ENCODE results near the gene PCK1.

Gene PCK1

GRCh38 chr20:57567471-57568079, 6.7 kb downstream of the PCK1 start:
- Histone ChIP-seq H3K9me3 (ENCODE audit: control insufficient read depth in 5 of 5, low read length in 5 of 5) (no peaks in the 10 kb centered on the region), H3K27ac (ENCODE audit: low read depth, low read length) (peak overlapping the region; percentile 26), H3K4me1 (ENCODE audit: control insufficient read depth in 5 of 5, insufficient read depth in 5 of 5, low read length in 5 of 5) (peaks cover 3 to 46% (median 41%) of the 10 kb centered on the region in 5 donors), H3K9ac (ENCODE audit: low read length in 5 of 5) (no peak overlapping the region), H3K36me3 (ENCODE audit: control insufficient read depth in 5 of 5, insufficient read depth in 5 of 5, low read length in 5 of 5) (peaks cover 3 to 28% (median 22%) of the 10 kb centered on the region in 5 donors), H3K27me3 (ENCODE audit: control insufficient read depth in 5 of 5, insufficient read depth in 4 of 5, low read length in 5 of 5) (peaks cover 0 to 9% (median 3%) of the 10 kb centered on the region in 5 donors), H3K4me3 (ENCODE audit: low read depth in 1 of 5, low read length in 5 of 5) (no peak overlapping the region)

GRCh38 chr20:57568088-57568896, 7.4 kb downstream of the PCK1 start:
- Histone ChIP-seq H3K4me1 (ENCODE audit: control insufficient read depth in 5 of 5, insufficient read depth in 5 of 5, low read length in 5 of 5) (peaks cover 3 to 40% (median 34%) of the 10 kb centered on the region in 5 donors), H3K27ac (ENCODE audit: low read depth, low read length) (peak overlapping the region; percentile 30), H3K36me3 (ENCODE audit: control insufficient read depth in 5 of 5, insufficient read depth in 5 of 5, low read length in 5 of 5) (peaks cover 3 to 22% (median 17%) of the 10 kb centered on the region in 5 donors), H3K9me3 (ENCODE audit: control insufficient read depth in 5 of 5, low read length in 5 of 5) (no peaks in the 10 kb centered on the region), H3K9ac (ENCODE audit: low read length in 5 of 5) (no peak overlapping the region), H3K4me3 (ENCODE audit: low read depth in 1 of 5, low read length in 5 of 5) (no peak overlapping the region), H3K27me3 (ENCODE audit: control insufficient read depth in 5 of 5, insufficient read depth in 4 of 5, low read length in 5 of 5) (peaks cover 0 to 9% (median 3%) of the 10 kb centered on the region in 5 donors)

GRCh38 chr20:57568960-57569359, 8.1 kb downstream of the PCK1 start:
- H3K9me3 ChIP-seq (ENCODE audit: control insufficient read depth in 5 of 5, low read length in 5 of 5): no peaks in the 10 kb centered on the region
- H3K4me3 ChIP-seq (ENCODE audit: low read depth in 1 of 5, low read length in 5 of 5): no peak overlapping the region
- peaks cover 3 to 18% (median 16%) of the 10 kb centered on the region in 5 donors for H3K36me3 ChIP-seq (ENCODE audit: control insufficient read depth in 5 of 5, insufficient read depth in 5 of 5, low read length in 5 of 5)
- no peak overlapping the region for H3K27ac ChIP-seq (ENCODE audit: low read depth, low read length)
- H3K9ac ChIP-seq (ENCODE audit: low read length in 5 of 5): no peak overlapping the region
- H3K4me1 ChIP-seq (ENCODE audit: control insufficient read depth in 5 of 5, insufficient read depth in 5 of 5, low read length in 5 of 5): peaks cover 2 to 37% (median 29%) of the 10 kb centered on the region in 5 donors
- H3K27me3 ChIP-seq (ENCODE audit: control insufficient read depth in 5 of 5, insufficient read depth in 4 of 5, low read length in 5 of 5): peaks cover 0 to 12% (median 3%) of the 10 kb centered on the region in 5 donors

- peaks cover 0 to 6% (median 4%) of the 10 kb centered on the region in 5 donors for H3K36me3 ChIP-seq (ENCODE audit: control insufficient read depth in 5 of 5, insufficient read depth in 5 of 5, low read length in 5 of 5)
- peaks cover 2 to 24% (median 20%) of the 10 kb centered on the region in 5 donors for H3K4me1 ChIP-seq (ENCODE audit: control insufficient read depth in 5 of 5, insufficient read depth in 5 of 5, low read length in 5 of 5)
- H3K9me3 ChIP-seq (ENCODE audit: control insufficient read depth in 5 of 5, low read length in 5 of 5): no peaks in the 10 kb centered on the region
- H3K27me3 ChIP-seq (ENCODE audit: control insufficient read depth in 5 of 5, insufficient read depth in 4 of 5, low read length in 5 of 5): peaks cover 0 to 14% (median 3%) of the 10 kb centered on the region in 5 donors
- peak overlapping the region; percentile 11 for H3K27ac ChIP-seq (ENCODE audit: low read depth, low read length)
- no peak overlapping the region for H3K9ac ChIP-seq (ENCODE audit: low read length in 5 of 5)
- H3K4me3 ChIP-seq (ENCODE audit: low read depth in 1 of 5, low read length in 5 of 5): no peak overlapping the region
These were observed 9.4 kb downstream of the PCK1 start for GRCh38 chr20:57570145-57570850.

GRCh38 chr20:57570920-57571319, 10.0 kb downstream of the PCK1 start:
- Histone ChIP-seq H3K27ac (ENCODE audit: low read depth, low read length) (peak overlapping the region; percentile 11), H3K4me3 (ENCODE audit: low read depth in 1 of 5, low read length in 5 of 5) (no peak overlapping the region), H3K9me3 (ENCODE audit: control insufficient read depth in 5 of 5, low read length in 5 of 5) (peaks cover 0 to 1% (median 0%) of the 10 kb centered on the region in 5 donors), H3K27me3 (ENCODE audit: control insufficient read depth in 5 of 5, insufficient read depth in 4 of 5, low read length in 5 of 5) (peaks cover 0 to 14% (median 3%) of the 10 kb centered on the region in 5 donors), H3K9ac (ENCODE audit: low read length in 5 of 5) (no peak overlapping the region), H3K36me3 (ENCODE audit: control insufficient read depth in 5 of 5, insufficient read depth in 5 of 5, low read length in 5 of 5) (peaks cover 0 to under 1% (median 0%) of the 10 kb centered on the region in 5 donors), H3K4me1 (ENCODE audit: control insufficient read depth in 5 of 5, insufficient read depth in 5 of 5, low read length in 5 of 5) (peaks cover 0 to 19% (median 15%) of the 10 kb centered on the region in 5 donors)

GRCh38 chr20:57571782-57572416, 11.0 kb downstream of the PCK1 start:
- H3K27me3 ChIP-seq (ENCODE audit: control insufficient read depth in 5 of 5, insufficient read depth in 4 of 5, low read length in 5 of 5): peaks cover 0 to 14% (median 3%) of the 10 kb centered on the region in 5 donors
- peaks cover 0 to 3% (median 0%) of the 10 kb centered on the region in 5 donors for H3K9me3 ChIP-seq (ENCODE audit: control insufficient read depth in 5 of 5, low read length in 5 of 5)
- no peak overlapping the region for H3K27ac ChIP-seq (ENCODE audit: low read depth, low read length)
- H3K4me3 ChIP-seq (ENCODE audit: low read depth in 1 of 5, low read length in 5 of 5): no peak overlapping the region
- no peak overlapping the region for H3K9ac ChIP-seq (ENCODE audit: low read length in 5 of 5)
- no peaks in the 10 kb centered on the region for H3K36me3 ChIP-seq (ENCODE audit: control insufficient read depth in 5 of 5, insufficient read depth in 5 of 5, low read length in 5 of 5)
- peaks cover 0 to 19% (median 10%) of the 10 kb centered on the region in 5 donors for H3K4me1 ChIP-seq (ENCODE audit: control insufficient read depth in 5 of 5, insufficient read depth in 5 of 5, low read length in 5 of 5)

- H3K9me3 ChIP-seq (ENCODE audit: control insufficient read depth in 5 of 5, low read length in 5 of 5): peaks cover 0 to 3% (median 0%) of the 10 kb centered on the region in 5 donors
- no peak overlapping the region for H3K9ac ChIP-seq (ENCODE audit: low read length in 5 of 5)
- H3K4me3 ChIP-seq (ENCODE audit: low read depth in 1 of 5, low read length in 5 of 5): no peak overlapping the region
- no peak overlapping the region for H3K27ac ChIP-seq (ENCODE audit: low read depth, low read length)
- peaks cover 0 to 29% (median 20%) of the 10 kb centered on the region in 5 donors for H3K4me1 ChIP-seq (ENCODE audit: control insufficient read depth in 5 of 5, insufficient read depth in 5 of 5, low read length in 5 of 5)
- peaks cover 0 to 10% (median 0%) of the 10 kb centered on the region in 5 donors for H3K27me3 ChIP-seq (ENCODE audit: control insufficient read depth in 5 of 5, insufficient read depth in 4 of 5, low read length in 5 of 5)
- no peaks in the 10 kb centered on the region for H3K36me3 ChIP-seq (ENCODE audit: control insufficient read depth in 5 of 5, insufficient read depth in 5 of 5, low read length in 5 of 5)
These were observed 12.3 kb downstream of the PCK1 start for GRCh38 chr20:57573242-57573641.

GRCh38 chr20:57573894-57574293, 13.0 kb downstream of the PCK1 start:
- no peak overlapping the region for H3K9ac ChIP-seq (ENCODE audit: low read length in 5 of 5)
- H3K27ac ChIP-seq (ENCODE audit: low read depth, low read length): no peak overlapping the region
- H3K27me3 ChIP-seq (ENCODE audit: control insufficient read depth in 5 of 5, insufficient read depth in 4 of 5, low read length in 5 of 5): peaks cover 0 to 5% (median 0%) of the 10 kb centered on the region in 5 donors
- peaks cover 0 to 33% (median 21%) of the 10 kb centered on the region in 5 donors for H3K4me1 ChIP-seq (ENCODE audit: control insufficient read depth in 5 of 5, insufficient read depth in 5 of 5, low read length in 5 of 5)
- peaks cover 0 to 3% (median 0%) of the 10 kb centered on the region in 5 donors for H3K9me3 ChIP-seq (ENCODE audit: control insufficient read depth in 5 of 5, low read length in 5 of 5)
- H3K36me3 ChIP-seq (ENCODE audit: control insufficient read depth in 5 of 5, insufficient read depth in 5 of 5, low read length in 5 of 5): no peaks in the 10 kb centered on the region
- H3K4me3 ChIP-seq (ENCODE audit: low read depth in 1 of 5, low read length in 5 of 5): no peak overlapping the region

- Histone ChIP-seq H3K36me3 (ENCODE audit: control insufficient read depth in 5 of 5, insufficient read depth in 5 of 5, low read length in 5 of 5) (no peaks in the 10 kb centered on the region), H3K9ac (ENCODE audit: low read length in 5 of 5) (no peak overlapping the region), H3K27me3 (ENCODE audit: control insufficient read depth in 5 of 5, insufficient read depth in 4 of 5, low read length in 5 of 5) (peaks cover 0 to 9% (median 0%) of the 10 kb centered on the region in 5 donors), H3K27ac (ENCODE audit: low read depth, low read length) (no peak overlapping the region), H3K9me3 (ENCODE audit: control insufficient read depth in 5 of 5, low read length in 5 of 5) (peaks cover 0 to 3% (median 0%) of the 10 kb centered on the region in 5 donors), H3K4me1 (ENCODE audit: control insufficient read depth in 5 of 5, insufficient read depth in 5 of 5, low read length in 5 of 5) (peaks cover 3 to 44% (median 28%) of the 10 kb centered on the region in 5 donors), H3K4me3 (ENCODE audit: low read depth in 1 of 5, low read length in 5 of 5) (no peak overlapping the region)
These were observed 14.0 kb downstream of the PCK1 start for GRCh38 chr20:57574954-57575353.

Measured in subcutaneous abdominal adipose tissue (tissue), 5 donors.